Kidney tubule cell (primary cell): ENCODE results near the gene BMP8A.

Source experiments
- DNase-seq: peaks from one replicate; pipeline ENCODE4 v3.0.0-alpha.2; 2018; ENCODE audit warnings: low spot score

BMP8A gene

DNA sequence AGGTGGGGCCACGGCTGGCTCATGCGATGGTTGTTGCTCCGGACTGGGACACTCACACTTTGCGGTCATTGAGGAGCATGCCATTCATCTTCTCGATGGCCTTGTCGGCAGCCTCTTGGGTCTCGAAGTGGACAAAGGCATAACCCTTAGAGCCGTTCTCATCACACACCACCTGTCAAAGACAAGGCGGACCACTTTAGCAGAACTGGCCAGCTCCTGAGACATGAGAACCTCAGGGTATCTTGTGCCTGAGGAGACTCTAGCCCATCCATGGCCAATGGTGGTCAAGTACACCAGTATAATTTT lies 79.7 kb downstream of the BMP8A start:
- DNase-seq: no peak

DNA sequence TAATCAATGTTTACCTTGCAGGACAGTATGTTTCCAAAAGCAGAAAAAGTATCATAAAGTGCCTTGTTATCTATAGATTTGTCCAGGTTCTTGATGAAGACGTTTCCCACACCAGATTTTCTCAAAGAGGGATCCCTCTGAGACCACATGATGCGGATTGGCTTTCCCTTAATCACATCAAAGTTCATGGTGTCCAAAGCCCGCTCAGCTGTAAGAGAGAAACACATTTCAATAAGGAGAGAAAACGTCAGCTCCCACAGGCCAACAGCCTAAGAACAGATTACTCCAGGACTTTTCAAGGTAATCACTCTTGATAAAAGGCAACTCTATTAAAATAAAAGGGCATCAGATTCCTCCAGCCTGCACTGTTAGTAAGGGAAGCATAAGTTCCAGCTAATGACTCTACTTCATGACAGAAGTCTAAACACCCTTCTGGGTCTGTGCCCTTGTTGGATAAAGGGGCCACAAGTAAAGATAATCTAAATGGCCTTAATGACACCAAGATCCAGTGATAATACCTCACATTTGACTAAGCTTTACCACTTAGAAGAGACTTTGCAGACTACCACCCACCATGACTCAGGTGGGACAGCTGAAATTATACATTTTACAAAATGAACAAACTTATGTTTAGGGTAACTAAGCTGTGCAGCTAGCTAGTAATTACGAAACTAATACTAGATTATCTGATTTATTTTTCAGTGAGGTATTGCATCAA lies 81.1 kb downstream of the BMP8A start:
- DNase-seq: no peak

DNA sequence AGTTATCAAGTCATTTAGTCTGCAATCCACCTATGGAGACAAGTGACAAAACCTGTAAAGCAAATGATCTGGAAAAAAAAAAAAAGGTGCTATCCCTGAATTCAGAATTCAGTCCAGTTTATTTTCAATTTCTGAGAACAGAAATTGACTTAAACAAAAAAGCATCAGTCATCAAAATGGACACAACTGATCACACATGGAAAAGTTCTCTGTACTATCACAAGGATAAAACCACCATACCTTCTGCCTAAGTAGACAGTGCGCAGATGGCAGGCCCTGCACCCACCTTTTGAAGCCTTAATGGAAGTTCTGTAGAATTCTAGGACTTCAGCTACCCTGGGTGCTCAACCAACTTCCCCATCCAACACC lies 81.6 kb downstream of the BMP8A start:
- DNase-seq: no peak

DNA sequence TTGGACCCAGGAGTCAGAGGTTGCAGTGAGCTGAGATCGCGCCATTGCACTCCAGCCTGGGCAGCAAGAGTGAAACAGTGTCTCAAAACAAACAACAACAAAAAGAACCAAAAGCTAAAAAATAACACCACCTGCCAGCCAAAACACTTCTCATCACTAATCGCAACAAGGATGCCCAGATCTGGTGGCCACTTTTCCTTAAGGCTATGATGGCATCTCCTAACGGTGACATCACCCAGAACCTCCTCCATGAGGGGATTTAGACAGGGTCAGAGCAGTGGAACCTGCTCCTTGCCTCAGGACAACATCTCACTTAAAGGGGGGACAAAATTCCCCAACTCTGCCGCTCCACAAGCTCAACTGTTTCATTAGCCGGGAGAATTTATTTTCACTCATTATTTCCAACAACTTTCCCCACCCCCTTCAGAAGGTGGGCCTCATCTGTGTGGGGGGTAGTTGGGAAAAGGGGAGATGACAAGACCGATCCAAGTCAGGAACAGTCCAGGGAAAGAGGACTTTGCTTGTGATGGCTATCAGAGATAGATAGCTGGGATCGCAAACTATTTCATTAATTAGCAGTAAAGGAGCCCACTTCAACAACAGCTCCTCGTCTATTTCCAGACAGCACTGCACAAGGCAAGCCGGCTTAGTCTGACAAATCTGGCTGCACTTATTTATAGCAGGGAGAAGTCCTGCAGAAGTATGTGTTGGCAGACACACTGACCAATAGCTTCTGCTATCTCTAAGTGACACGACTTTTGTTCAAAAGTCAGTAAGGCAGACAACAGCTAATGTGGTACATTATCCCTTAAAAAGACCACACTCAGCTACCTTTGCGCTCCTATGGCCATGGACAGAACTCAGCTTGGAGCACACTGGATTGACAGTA lies 82.5 kb downstream of the BMP8A start:
- DNase-seq: peak; percentile 25

DNA sequence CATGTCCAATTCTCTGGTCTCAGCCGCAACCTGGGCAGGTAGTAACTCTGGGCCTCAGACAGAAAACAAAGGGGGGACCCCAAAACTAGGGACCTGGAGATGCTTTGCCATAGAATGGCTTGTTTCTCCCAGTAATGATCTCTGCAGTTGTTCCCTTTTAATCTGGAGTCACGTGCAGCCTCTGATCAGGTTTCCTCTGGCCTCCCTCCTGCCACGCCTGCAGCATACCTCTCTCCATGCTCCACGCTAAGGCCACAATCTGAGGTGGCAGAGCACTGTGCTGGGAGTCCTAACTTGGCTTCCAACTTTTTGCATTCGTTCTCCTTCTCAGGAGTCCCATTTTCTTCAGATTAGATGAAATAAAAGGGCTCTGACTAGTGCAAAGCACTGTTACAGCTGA lies 83.2 kb downstream of the BMP8A start:
- peak; percentile 38 for DNase-seq
